ENCODE data around the gene C9orf78.

Gene C9orf78

GRCh38 chr9:129810788-129811187 is 24.3 kb downstream of the C9orf78 start:
- Histone ChIP-seq H3F3A (ENCODE audit: insufficient read depth, low read length) (no peaks in the 10 kb centered on the region), H3K9me2 (replicated peaks; ENCODE audit: insufficient read depth, low read length) (no peaks in the 10 kb centered on the region), H3K27me3 (replicated peaks; ENCODE audit: insufficient read depth, low read length) (no peaks in the 10 kb centered on the region), H2AFZ (ENCODE audit: low read length) (no peak overlapping the region), H4K20me1 (ENCODE audit: insufficient read depth, low read length) (no peaks in the 10 kb centered on the region), H3K4me2 (ENCODE audit: low read depth, low read length) (no peak overlapping the region), H3K27ac (ENCODE audit: low read length) (no peak overlapping the region), H3K79me2 (ENCODE audit: low read length) (no peaks in the 10 kb centered on the region), H3K4me3 (ENCODE audit: low read length) (no peak overlapping the region), H3K36me3 (replicated peaks; ENCODE audit: insufficient read depth, low read length) (peaks cover 4% of the 10 kb centered on the region), H3K9me3 (replicated peaks; ENCODE audit: insufficient read depth, low read length) (no peaks in the 10 kb centered on the region), H3K4me1 (ENCODE audit: low read length) (no peaks in the 10 kb centered on the region), H3K9ac (ENCODE audit: low read length) (no peak overlapping the region)
- DNase-seq: no peak
- TF ChIP-seq EZH2 (optimal IDR thresholded peaks at IDR 0.05; ENCODE audit: low read depth, low read length): no peak
- no peak for TF ChIP-seq CTCF (IDR thresholded peaks at IDR 0.05; ENCODE audit: low read length)
- no peak for TF ChIP-seq EZH2phosphoT487 (IDR thresholded peaks at IDR 0.05; ENCODE audit: low read length)

GRCh38 chr9:129810116-129810515 is 25.0 kb downstream of the C9orf78 start:
- Histone ChIP-seq H3K9me3 (replicated peaks; ENCODE audit: insufficient read depth, low read length) (no peaks in the 10 kb centered on the region), H3F3A (ENCODE audit: insufficient read depth, low read length) (no peaks in the 10 kb centered on the region), H2AFZ (ENCODE audit: low read length) (no peak overlapping the region), H3K27ac (ENCODE audit: low read length) (no peak overlapping the region), H3K27me3 (replicated peaks; ENCODE audit: insufficient read depth, low read length) (no peaks in the 10 kb centered on the region), H3K9ac (ENCODE audit: low read length) (no peak overlapping the region), H3K9me2 (replicated peaks; ENCODE audit: insufficient read depth, low read length) (no peaks in the 10 kb centered on the region), H3K4me2 (ENCODE audit: low read depth, low read length) (no peak overlapping the region), H3K36me3 (replicated peaks; ENCODE audit: insufficient read depth, low read length) (peaks cover 4% of the 10 kb centered on the region), H3K4me1 (ENCODE audit: low read length) (no peaks in the 10 kb centered on the region), H3K79me2 (ENCODE audit: low read length) (no peaks in the 10 kb centered on the region), H4K20me1 (ENCODE audit: insufficient read depth, low read length) (no peaks in the 10 kb centered on the region), H3K4me3 (ENCODE audit: low read length) (no peak overlapping the region)
- DNase-seq: no peak
- TF ChIP-seq CTCF (IDR thresholded peaks at IDR 0.05; ENCODE audit: low read length) (no peak), EZH2phosphoT487 (IDR thresholded peaks at IDR 0.05; ENCODE audit: low read length) (no peak), EZH2 (optimal IDR thresholded peaks at IDR 0.05; ENCODE audit: low read depth, low read length) (no peak)

GRCh38 chr9:129809346-129809745 is 25.7 kb downstream of the C9orf78 start:
- TF ChIP-seq EZH2phosphoT487 (IDR thresholded peaks at IDR 0.05; ENCODE audit: low read length) (no peak), CTCF (IDR thresholded peaks at IDR 0.05; ENCODE audit: low read length) (no peak), EZH2 (optimal IDR thresholded peaks at IDR 0.05; ENCODE audit: low read depth, low read length) (no peak)
- Histone ChIP-seq H3K4me1 (ENCODE audit: low read length) (no peaks in the 10 kb centered on the region), H2AFZ (ENCODE audit: low read length) (no peak overlapping the region), H3K9me2 (replicated peaks; ENCODE audit: insufficient read depth, low read length) (no peaks in the 10 kb centered on the region), H4K20me1 (ENCODE audit: insufficient read depth, low read length) (no peaks in the 10 kb centered on the region), H3K9me3 (replicated peaks; ENCODE audit: insufficient read depth, low read length) (no peaks in the 10 kb centered on the region), H3K4me3 (ENCODE audit: low read length) (no peak overlapping the region), H3K9ac (ENCODE audit: low read length) (no peak overlapping the region), H3K36me3 (replicated peaks; ENCODE audit: insufficient read depth, low read length) (peaks cover 4% of the 10 kb centered on the region), H3K79me2 (ENCODE audit: low read length) (peaks cover 2% of the 10 kb centered on the region), H3F3A (ENCODE audit: insufficient read depth, low read length) (no peaks in the 10 kb centered on the region), H3K4me2 (ENCODE audit: low read depth, low read length) (no peak overlapping the region), H3K27ac (ENCODE audit: low read length) (no peak overlapping the region), H3K27me3 (replicated peaks; ENCODE audit: insufficient read depth, low read length) (no peaks in the 10 kb centered on the region)
- DNase-seq: no peak

Measured in MM.1S (cell line).